BJ (cell line): ENCODE results near the gene ARHGEF2. TPM values are rescaled to one million over a fixed set of nuclear protein-coding genes. Genes with fewer than 3 reads are reported as not detected.

ENCODE experiments used
- CTCF ChIA-PET: fragments of 350-600 bp; formaldehyde crosslinking; extraction: SDS; loops from one replicate; lab custom pipeline; 2021; ENCODE audit warnings: antibody characterized with exemption, inconsistent platforms; lab: Yijun Ruan, JAX
- POLR2A ChIA-PET: fragments of 300-600 bp; sonication (Branson Sonifier 250); formaldehyde crosslinking; extraction: SDS; loops from one replicate; lab custom pipeline; 2021; ENCODE audit warnings: antibody characterized with exemption; lab: Charles Lee
- DNase-seq: peaks from one replicate; pipeline ENCODE4 v3.0.0-alpha.2; 2011; ENCODE audit warnings: low read depth
- H3K27me3 ChIP-seq: 2 replicates; pipeline ENCODE4 v1.6.0; 2011; ENCODE audit warnings: low read length; ENCODE audit not compliant: control insufficient read depth, insufficient read depth
- H3K36me3 ChIP-seq: 2 replicates; pipeline ENCODE4 v1.5.1; 2011; ENCODE audit warnings: low read length; ENCODE audit not compliant: control insufficient read depth, insufficient read depth
- H3K4me3 ChIP-seq: 2 replicates; pipeline ENCODE4 v1.5.1; 2011; ENCODE audit warnings: low read depth, mild to moderate bottlenecking, control low read depth, low read length
- CTCF ChIP-seq: IDR thresholded peaks from 2 replicates; pipeline ENCODE4 v1.5.1; 2011; ENCODE audit warnings: low read depth, mild to moderate bottlenecking, control low read depth, inconsistent platforms, low read length, moderate library complexity; ENCODE audit not compliant: insufficient read depth
- polyA plus RNA-seq: library from polyadenylated mRNA; depleted of rRNA; stranded (reverse); fragments of >200 nt; gene quantifications from 2 replicates; pipeline ENCODE4 v1.2.3, GENCODE V29; 2011; rRNA removed
- small RNA-seq: library from RNA; depleted of rRNA; stranded (forward); fragments of <200 nt; gene quantifications from one replicate; pipeline ENCODE3, GENCODE V24; 2012; ENCODE audit warnings: low replicate concordance, low read depth; ENCODE audit not compliant: insufficient read length

ARHGEF2 gene
- polyA plus RNA-seq, 1 experiment = 213 TPM

GRCh38 chr1:155897746-155898145 lies 80.6 kb downstream of the ARHGEF2 start:
- no peak for DNase-seq
- ChIA-PET POLR2A (no interaction called here), CTCF (interaction anchor here (2.4 kb wide), 1 partner anchor 19 kb away, joined by 7 read pairs; no protein-coding TSS in a partner anchor)
- Histone ChIP-seq H3K27me3 (no peaks in the 10 kb centered on the region), H3K4me3 (no peak overlapping the region), H3K36me3 (peaks cover 7% of the 10 kb centered on the region)
- TF ChIP-seq CTCF = no peak

Small RNAs within 50 kb of the gene (small RNA-seq; reads per million reads assigned to genes)
- not detected for gene MIR6738
- not detected for gene SCARNA4
- gene SNORA80E = 13.5 reads per million, percentile 79 among the genes with 10 or more reads in this experiment

Other genes starting within 250 kb of the ARHGEF2 start
- gene GON4L, start 121.3 kb downstream of the ARHGEF2 start, polyA plus RNA-seq = 17.9 and 18.3 TPM in 2 replicates
- 36.0 and 36.6 TPM in 2 replicates for gene SYT11, start 119.0 kb downstream of the ARHGEF2 start, polyA plus RNA-seq
- gene RIT1, start 67.2 kb downstream of the ARHGEF2 start, polyA plus RNA-seq = 25.8 and 42.6 TPM in 2 replicates
- 39.0 and 39.8 TPM in 2 replicates for gene KHDC4, start 44.1 kb downstream of the ARHGEF2 start, polyA plus RNA-seq
- gene RXFP4, start 36.9 kb downstream of the ARHGEF2 start, polyA plus RNA-seq = not detected in 2 replicates
- 891 and 935 TPM in 2 replicates for gene SSR2, start 42.4 kb upstream of the ARHGEF2 start, polyA plus RNA-seq
- gene UBQLN4, start 75.3 kb upstream of the ARHGEF2 start, polyA plus RNA-seq = 25.7 and 28.3 TPM in 2 replicates
- gene LAMTOR2, start 76.2 kb upstream of the ARHGEF2 start, polyA plus RNA-seq = 60.0 and 77.4 TPM in 2 replicates
- gene RAB25, start 82.6 kb upstream of the ARHGEF2 start, polyA plus RNA-seq = not detected in 2 replicates
- gene MEX3A, start 103.9 kb upstream of the ARHGEF2 start, polyA plus RNA-seq = 1.9 TPM in 2 replicates
- gene LMNA, start 136.2 kb upstream of the ARHGEF2 start, polyA plus RNA-seq = 537 and 840 TPM in 2 replicates
- 0.49 and 0.77 TPM in 2 replicates for gene SEMA4A, start 175.0 kb upstream of the ARHGEF2 start, polyA plus RNA-seq
- 21.4 and 25.8 TPM in 2 replicates for gene SLC25A44, start 215.6 kb upstream of the ARHGEF2 start, polyA plus RNA-seq
- gene PMF1, start 234.5 kb upstream of the ARHGEF2 start, polyA plus RNA-seq = 55.0 and 73.1 TPM in 2 replicates